ENCODE measurements around the gene ISY1. TPM values are rescaled to one million over a fixed set of nuclear protein-coding genes. Genes with fewer than 3 reads are reported as not detected.

The ISY1 gene
- total and polyA plus RNA-seq, 2 of the 4 experiments (the other 2 are of a cell fraction): 28.5 to 31.5 TPM

DNA sequence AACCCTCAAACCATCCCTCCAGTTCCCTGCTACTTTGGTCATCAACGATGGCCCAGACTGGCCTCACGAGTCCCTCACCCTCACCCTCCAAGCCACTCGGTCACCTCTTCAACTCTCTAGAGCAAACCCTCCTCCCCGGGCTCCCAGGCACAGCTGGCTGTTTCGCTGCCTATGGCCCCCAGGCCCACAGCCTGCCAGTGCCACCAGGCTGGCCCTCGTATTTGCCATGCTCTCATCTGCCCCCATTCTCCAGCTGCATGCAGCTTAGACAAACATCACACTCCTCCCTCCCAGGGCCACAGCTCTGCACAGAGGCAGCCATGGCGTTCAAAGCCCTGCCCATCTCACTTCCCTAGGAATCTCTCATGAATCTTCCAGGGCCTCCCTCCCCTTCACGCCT is 53.1 kb downstream of the ISY1 start:
- no peak overlapping the region for H2AK5ac ChIP-seq (ENCODE audit: low read depth, low read length)
- H2BK5ac ChIP-seq (ENCODE audit: low read depth, low read length, poor library complexity, severe bottlenecking): no peak overlapping the region
- no peak overlapping the region for H3K18ac ChIP-seq (ENCODE audit: low read depth, low read length)
- intact Hi-C loops (cut with micrococcal nuclease): no loop called here
- no peak overlapping the region for H3K4ac ChIP-seq (ENCODE audit: low read depth, low read length)
- no peaks in the 10 kb centered on the region for H3K9me3 ChIP-seq (ENCODE audit: control insufficient read depth, insufficient read depth, low read length)
- TF ChIP-seq, protein P1, sequence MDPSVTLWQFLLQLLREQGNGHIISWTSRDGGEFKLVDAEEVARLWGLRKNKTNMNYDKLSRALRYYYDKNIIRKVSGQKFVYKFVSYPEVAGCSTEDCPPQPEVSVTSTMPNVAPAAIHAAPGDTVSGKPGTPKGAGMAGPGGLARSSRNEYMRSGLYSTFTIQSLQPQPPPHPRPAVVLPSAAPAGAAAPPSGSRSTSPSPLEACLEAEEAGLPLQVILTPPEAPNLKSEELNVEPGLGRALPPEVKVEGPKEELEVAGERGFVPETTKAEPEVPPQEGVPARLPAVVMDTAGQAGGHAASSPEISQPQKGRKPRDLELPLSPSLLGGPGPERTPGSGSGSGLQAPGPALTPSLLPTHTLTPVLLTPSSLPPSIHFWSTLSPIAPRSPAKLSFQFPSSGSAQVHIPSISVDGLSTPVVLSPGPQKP (IDR thresholded peaks at IDR 0.05; ENCODE audit: borderline replicate concordance, low read depth, low read length): no peak
- TF ChIP-seq RAD21 (IDR thresholded peaks at IDR 0.05; ENCODE audit: low read length) (no peak), MAZ (IDR thresholded peaks at IDR 0.05; ENCODE audit: borderline replicate concordance, low read depth, low read length) (no peak), RFX5 (IDR thresholded peaks at IDR 0.05; ENCODE audit: low read depth, low read length) (no peak), MXI1 (IDR thresholded peaks at IDR 0.05; ENCODE audit: borderline replicate concordance, low read depth, low read length) (no peak), MAFK (IDR thresholded peaks at IDR 0.05; ENCODE audit: low read depth, low read length) (no peak), RCOR1 (IDR thresholded peaks at IDR 0.05; ENCODE audit: insufficient replicate concordance, low read length) (no peak), CHD1 (IDR thresholded peaks at IDR 0.05; ENCODE audit: low read depth, low read length) (no peak), BHLHE40 (IDR thresholded peaks at IDR 0.05; ENCODE audit: low read depth, low read length) (no peak), FOS (IDR thresholded peaks at IDR 0.05; ENCODE audit: low read depth, low read length) (no peak), POLR2A (IDR thresholded peaks at IDR 0.05; ENCODE audit: low read depth, low read length) (no peak)
- peaks cover 24% of the 10 kb centered on the region for H3K36me3 ChIP-seq (ENCODE audit: control insufficient read depth, insufficient read depth, low read length)
- ChIA-PET CTCF (no interaction called here), POLR2A (ENCODE audit: unreplicated experiment) (no interaction called here)
- no peak overlapping the region for H2BK120ac ChIP-seq (ENCODE audit: low read depth, low read length)
- peaks cover 34 to 79% of the 10 kb centered on the region in 2 experiments for H3K79me1 ChIP-seq (ENCODE audit: low read depth in 1 of 2, low read length in 2 of 2)
- H2BK15ac ChIP-seq (ENCODE audit: low read depth, low read length): no peak overlapping the region
- H3K4me3 ChIP-seq (ENCODE audit: insufficient read depth, low read depth, low read length): no peak overlapping the region
- H4K91ac ChIP-seq (ENCODE audit: insufficient read depth, low read depth, low read length): no peak overlapping the region
- no peak overlapping the region for H4K8ac ChIP-seq (ENCODE audit: low read depth in 2 of 2, low read length in 2 of 2)
- no peak overlapping the region for H3K23ac ChIP-seq (ENCODE audit: low read depth, low read length)
- H4K5ac ChIP-seq (ENCODE audit: low read depth, low read length): no peak overlapping the region
- H3K4me1 ChIP-seq (ENCODE audit: control insufficient read depth, insufficient read depth, low read length): no peaks in the 10 kb centered on the region
- peaks cover 78% of the 10 kb centered on the region for H4K20me1 ChIP-seq (ENCODE audit: insufficient read depth, low read length)
- ATAC-seq (ENCODE audit: low read depth) (no peak), DNase-seq (no peak)
- no peak overlapping the region for H3K4me2 ChIP-seq (ENCODE audit: low read depth, low read length)
- no peak overlapping the region for H3K9ac ChIP-seq (ENCODE audit: low read depth, low read length)
- no peaks in the 10 kb centered on the region for H3K27me3 ChIP-seq (ENCODE audit: control insufficient read depth, insufficient read depth, low read length)
- in situ Hi-C loops (cut with MboI; ENCODE audit: low sequenced_read_pairs): no loop called here
- no TSS peak for BruUV-seq (replicated peaks)
- no peak overlapping the region for H2BK20ac ChIP-seq (ENCODE audit: low read depth, low read length)
- H2AFZ ChIP-seq (replicated peaks; ENCODE audit: low read length, poor library complexity): no peak overlapping the region
- no peak overlapping the region for H2AK9ac ChIP-seq (replicated peaks; ENCODE audit: low read depth, low read length, poor library complexity)
- no peak overlapping the region for H3K14ac ChIP-seq (replicated peaks; ENCODE audit: low read depth, low read length)
- H3K9me1 ChIP-seq (ENCODE audit: insufficient read depth, low read length): peaks cover 3% of the 10 kb centered on the region
- no peak overlapping the region for H3K56ac ChIP-seq (ENCODE audit: extremely low read depth, insufficient read depth, low read length)
- H3K27ac ChIP-seq (ENCODE audit: insufficient read depth, low read length): no peak overlapping the region
- dilution Hi-C loops (cut with HindIII; ENCODE audit: low sequenced_read_pairs, unreplicated experiment): no loop called here
- WGBS, 2 experiments (ENCODE audit: extremely low coverage in 2 of 2, insufficient read length in 1 of 2): 100% methylated on average over 3 of the region's 8 CpGs; no CpG with 5 or more reads in 1 of the 2 experiments
